ACHN (cell line): Measurements from ENCODE around the gene SYCP1.
"Not testable (repeated sequence)": the region's sequence is repeated elsewhere in the genome, so short reads cannot be mapped to it uniquely, and the experiment has no call there.

Source experiments
- DNase-seq: peaks from one replicate; pipeline ENCODE4 v3.0.0-alpha.2; 2015
- in situ Hi-C: cut with HindIII; loops from 2 replicates; pipeline ENCODE4 v1.10.0; 2017; ENCODE audit warnings: low sequenced_read_pairs, low pct_ligation_motif_present, low pct_unique_long_range_greater_than_20kb

Gene SYCP1, protein sequence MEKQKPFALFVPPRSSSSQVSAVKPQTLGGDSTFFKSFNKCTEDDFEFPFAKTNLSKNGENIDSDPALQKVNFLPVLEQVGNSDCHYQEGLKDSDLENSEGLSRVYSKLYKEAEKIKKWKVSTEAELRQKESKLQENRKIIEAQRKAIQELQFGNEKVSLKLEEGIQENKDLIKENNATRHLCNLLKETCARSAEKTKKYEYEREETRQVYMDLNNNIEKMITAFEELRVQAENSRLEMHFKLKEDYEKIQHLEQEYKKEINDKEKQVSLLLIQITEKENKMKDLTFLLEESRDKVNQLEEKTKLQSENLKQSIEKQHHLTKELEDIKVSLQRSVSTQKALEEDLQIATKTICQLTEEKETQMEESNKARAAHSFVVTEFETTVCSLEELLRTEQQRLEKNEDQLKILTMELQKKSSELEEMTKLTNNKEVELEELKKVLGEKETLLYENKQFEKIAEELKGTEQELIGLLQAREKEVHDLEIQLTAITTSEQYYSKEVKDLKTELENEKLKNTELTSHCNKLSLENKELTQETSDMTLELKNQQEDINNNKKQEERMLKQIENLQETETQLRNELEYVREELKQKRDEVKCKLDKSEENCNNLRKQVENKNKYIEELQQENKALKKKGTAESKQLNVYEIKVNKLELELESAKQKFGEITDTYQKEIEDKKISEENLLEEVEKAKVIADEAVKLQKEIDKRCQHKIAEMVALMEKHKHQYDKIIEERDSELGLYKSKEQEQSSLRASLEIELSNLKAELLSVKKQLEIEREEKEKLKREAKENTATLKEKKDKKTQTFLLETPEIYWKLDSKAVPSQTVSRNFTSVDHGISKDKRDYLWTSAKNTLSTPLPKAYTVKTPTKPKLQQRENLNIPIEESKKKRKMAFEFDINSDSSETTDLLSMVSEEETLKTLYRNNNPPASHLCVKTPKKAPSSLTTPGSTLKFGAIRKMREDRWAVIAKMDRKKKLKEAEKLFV

DNA sequence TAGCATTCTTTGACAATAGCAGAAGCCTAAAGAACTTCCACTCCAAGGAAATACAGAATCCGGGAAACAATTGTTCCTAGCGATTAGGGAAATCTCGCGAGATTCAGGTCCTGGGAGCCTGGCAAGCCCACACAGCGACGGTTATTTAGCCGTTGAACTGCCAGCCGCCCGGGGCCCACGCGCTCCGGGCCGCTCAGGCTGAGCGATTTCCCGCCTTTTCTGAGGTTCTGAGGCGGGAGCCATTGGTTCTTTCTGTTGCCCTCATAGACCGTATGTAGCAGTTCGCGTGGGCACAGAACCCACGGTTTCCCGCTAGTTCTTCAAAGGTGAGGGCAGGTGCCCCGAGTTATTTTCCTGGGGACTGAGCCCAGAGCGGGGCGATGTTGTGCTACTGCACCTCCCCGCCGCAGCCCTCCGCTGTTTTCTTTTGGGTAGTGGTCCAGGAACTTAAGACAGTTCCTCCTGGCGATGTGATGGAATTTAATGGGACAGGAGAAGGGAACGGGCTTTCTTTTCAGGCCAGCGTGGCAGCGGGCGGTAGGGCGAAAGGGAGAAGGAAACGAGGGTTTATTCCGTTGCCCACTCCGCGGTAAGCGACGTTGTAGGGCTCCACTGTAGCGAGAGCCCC is at the start of gene SYCP1:
TSS of gene SYCP1 (plus strand) at position 171 of the 628 bp plus-strand sequence. CDS start 602 bp downstream, outside the sequence.
- in situ Hi-C loops: no loop called here
- no peak for DNase-seq

DNA sequence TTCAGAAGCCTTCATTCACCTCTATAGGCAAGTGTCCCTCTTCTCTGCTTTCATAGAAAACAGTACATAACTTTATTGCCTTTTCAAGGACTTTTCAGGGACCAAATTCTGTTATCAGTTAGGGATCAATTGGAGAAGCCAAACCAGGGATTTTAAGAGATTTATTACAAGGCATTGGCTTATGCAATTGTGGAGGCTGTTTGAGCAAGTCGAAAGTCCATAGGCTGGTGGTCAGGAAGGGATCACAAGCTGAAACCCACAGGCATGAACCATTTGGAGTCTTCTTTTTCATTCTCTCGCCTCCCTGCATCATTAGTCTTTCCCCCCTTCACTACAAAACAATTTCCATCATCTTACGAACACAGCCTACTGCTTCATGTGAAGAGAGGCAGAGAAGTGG is 34.8 kb upstream of the SYCP1 start:
- in situ Hi-C loops: no loop called here
- no peak for DNase-seq

DNA sequence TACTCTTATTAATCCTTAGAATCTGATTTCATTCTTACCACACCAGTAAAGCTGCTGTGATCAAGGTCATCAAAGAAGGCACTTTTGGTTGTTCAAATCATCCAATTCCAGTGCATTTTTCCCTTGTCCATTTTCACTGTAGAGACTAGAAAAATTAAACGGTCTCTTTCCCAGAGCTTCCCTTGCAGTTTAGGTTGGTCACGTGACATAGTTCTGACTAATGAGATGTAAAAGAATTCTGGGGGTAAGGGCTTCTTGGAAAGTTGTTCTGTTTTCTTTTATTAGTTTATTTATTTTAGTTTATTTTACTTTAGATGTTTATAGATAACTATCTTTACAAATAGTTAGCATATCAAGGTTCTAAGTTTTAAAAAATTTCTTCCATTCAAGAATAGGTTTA is 34.3 kb upstream of the SYCP1 start:
- in situ Hi-C loops: no loop called here
- DNase-seq: no peak

DNA sequence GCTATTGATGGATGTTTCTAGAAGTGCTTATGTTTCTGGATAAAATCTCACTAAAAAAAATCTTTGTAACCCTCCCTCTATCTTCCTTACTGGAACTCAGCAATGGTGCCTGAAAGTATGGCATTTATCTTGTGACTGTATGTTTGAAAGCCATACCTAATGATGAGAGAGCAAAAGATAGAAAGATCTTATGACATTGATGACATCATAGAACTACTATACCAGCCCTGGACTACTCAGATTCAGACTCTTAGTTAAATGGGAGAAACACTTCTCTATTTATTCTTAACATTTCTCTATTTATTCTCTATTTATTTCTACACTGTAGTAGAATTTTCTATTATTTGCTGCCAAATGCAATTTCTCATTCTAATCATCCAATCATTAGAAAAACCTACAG is 32.7 kb upstream of the SYCP1 start:
- DNase-seq: no peak

DNA sequence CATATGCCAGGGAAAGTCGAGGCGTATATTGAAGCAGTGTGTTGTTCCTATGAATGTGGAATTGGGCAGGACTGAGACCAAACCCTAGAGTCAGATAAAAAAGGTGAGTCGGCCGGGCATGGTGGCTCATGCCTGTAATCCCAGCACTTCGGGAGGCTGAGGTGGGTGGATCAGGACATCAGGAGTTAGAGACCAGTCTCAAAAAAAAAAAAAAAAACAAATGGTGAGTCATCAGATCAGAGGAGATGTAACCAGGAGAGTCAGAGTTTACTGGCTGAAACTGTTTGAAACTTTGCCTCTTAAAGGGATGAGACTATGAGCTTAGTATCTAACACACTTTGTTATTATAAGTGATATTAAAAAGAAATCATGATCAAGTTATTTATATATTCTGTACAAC is 26.4 kb upstream of the SYCP1 start:
- in situ Hi-C loops: no loop called here
- DNase-seq: peak; percentile 6

More for the DNA sequence above, 32.7 kb upstream of the SYCP1 start:
- in situ Hi-C loops: no loop called here

DNA sequence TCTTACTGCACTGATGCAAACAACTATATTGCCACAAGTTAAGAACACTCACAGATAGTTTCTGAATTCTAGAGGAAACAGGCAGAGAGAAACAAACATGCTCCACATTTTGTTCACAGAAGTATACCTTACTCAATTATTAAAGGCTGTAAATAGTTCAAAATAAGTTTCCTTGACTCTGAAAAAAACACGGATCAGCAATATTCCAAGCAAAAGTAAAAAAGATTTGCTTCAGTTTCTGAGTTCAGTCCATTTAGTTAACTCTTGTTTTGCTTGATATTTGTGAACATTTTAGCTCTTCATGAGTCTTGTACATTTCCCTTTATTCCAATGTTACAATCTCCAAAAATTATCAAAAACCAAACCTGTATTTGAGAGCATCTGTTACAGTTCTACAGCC is 24.6 kb upstream of the SYCP1 start:
- in situ Hi-C loops, DNase-seq: not testable (repeated sequence)

DNA sequence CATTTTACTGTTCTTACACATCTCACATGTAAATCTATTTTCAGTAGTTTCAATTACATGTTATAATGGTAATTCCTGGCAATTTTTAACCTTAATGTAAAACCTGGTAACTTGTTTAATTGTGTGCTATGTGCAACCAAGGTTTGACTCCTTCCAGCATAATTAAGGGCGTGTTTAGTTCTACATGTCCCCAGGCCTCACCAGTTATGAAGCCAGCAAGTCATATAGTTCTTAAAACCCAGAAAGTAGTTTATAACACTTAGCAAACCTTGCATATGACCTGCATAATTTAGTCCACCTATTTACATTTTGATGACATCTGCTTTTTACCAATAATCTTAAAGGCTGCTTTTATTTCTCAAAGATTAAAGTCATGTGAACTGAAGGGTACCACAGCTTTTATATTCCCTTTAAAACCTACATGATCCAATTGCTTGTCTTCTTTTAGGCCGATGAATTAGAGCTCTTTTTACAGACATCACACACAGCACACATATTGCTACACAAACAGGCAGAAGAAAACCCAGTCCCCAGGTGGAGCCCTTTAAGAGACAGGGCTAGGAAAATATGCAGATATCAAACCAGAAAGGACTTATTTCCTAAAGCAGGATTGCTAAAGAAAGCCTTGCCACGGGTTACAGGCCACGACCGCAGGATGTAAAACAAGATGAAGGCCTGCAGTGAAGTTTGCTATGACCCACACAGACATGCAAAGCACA is 23.2 kb upstream of the SYCP1 start:
- in situ Hi-C loops: no loop called here
- no peak for DNase-seq

DNA sequence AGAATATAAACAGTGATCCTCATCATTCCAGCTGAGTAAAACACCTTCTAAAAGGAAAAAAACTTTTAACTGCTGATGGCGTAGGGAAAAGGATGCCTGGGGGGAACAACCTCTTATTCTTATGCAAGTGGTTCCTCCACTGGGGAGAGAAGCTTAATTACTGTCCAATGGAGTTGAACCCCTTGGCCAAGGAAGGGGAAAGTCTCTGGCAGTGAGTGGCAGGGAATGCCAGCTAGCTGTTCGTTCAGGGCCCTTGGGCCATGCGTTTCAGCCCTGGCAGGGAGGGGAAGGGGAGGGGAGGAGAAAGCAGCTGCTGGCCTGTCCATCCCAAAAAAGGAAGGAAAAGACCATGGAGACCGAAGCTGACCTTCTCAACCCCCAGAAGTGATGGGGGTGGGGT is 22.6 kb upstream of the SYCP1 start:
- no peak for DNase-seq
- in situ Hi-C loops: no loop called here

DNA sequence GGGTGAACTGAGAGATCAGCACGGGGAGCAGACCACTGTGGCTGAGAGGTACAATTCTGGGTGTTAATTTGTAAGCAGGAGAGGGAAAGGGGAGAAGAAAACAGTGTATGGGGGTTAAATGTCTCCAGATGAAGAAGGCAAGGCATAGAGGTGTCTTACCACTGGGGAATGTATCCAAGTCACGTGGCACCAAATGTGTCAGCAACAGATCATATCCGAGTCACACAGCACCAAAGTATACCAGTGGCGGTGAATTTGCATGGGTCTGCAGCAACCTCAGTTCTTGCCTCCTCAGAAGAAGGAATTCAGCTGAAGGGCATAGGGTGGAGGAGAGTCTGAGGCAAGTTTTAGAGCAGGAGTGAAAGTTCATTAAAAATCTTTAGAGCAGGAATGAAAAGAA is 21.2 kb upstream of the SYCP1 start:
- DNase-seq: no peak
- in situ Hi-C loops: no loop called here

DNA sequence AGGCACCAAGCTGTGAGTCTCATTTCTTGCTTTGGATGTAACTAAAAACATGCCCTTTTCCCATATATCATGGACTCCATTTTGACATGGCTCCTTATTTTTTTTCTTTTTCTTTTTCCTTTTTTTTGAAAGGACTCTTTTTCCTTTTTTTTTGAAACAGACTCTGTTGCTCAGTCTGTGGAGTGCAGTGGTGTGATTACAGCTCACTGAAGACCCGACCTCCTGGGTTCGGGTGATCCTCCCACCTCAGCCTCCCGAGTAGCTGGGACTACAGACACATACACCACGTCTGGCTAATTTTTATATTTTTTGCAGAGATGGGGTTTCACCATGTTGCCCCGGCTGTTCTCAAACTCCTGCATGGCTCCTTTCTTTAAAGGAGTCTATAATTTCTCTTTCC is 10.4 kb upstream of the SYCP1 start:
- no peak for DNase-seq
- in situ Hi-C loops: no loop called here

DNA sequence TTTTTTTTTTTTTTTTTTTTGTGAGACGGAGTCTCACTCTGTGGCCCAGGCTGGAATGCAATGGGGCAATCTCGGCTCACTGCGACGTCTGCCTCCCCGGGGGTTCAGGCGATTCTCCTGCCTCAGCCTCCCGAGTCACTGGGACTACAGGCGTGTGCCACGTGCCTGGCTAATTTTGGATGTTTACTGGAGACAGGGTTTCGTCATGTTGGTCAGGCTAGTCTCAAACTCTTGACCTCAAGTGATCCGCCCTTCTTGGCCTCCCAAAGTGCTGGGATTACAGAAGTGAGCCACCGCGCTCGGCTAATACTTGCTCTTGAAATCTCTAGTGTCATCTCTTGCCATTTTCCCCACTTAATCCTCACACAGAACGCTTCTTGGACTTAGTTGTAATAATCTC is 1.1 kb upstream of the SYCP1 start:
- no peak for DNase-seq
- in situ Hi-C loops: no loop called here

DNA sequence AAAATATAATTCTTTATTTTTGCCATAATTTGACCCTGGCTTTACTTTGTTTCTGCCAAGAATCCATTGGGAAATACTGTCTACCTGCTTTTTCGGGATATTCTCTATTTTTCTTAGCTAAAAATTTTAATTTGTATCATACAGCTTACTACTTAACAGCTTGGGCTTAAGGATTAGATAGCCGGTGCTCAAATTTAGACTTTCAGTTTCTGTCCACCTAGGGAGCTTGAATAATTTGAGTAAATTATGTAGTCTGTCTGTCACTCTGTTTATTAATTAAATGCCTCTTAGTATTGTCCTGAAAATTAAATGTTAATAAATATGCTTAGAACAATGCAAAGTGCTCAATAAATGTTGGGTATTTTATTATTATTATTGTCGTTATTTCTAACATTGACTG is 6.7 kb downstream of the SYCP1 start:
- in situ Hi-C loops: no loop called here
- DNase-seq: no peak

DNA sequence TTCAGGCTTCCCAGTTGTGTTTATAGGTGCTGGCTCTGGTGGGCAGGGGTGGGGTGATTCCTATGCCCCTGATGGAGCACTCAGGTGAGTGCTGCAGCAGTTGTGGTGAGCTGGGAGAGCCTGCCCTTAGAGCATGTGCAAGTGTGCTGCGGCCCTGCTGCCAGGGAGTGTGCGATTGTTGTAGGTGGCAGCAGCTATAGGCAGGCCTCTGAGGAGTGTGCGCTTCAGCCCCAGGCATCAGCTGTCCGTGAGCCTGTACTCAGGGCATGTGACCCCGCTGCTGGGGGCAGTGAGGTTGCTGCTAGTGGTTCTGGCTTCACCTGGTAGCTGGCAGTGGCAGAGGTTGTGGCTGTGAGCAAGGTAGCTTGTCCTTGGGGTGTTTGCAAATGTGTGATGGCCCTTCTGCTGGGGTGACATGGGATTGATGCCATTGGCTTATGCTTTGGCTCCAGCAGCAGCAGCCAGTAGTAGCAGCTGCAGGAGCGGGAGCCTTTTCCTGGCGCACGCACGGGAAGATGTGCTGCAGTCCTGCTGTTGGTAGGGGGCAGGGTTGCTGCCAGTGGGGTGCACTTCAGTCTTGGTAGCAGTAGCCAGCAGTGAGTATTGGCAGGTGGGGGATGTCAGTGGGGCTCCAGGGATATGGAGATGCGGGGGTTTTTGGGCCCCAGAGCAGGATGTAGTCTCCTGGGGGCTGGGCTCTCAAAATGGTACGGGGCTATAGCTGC is 37.7 kb downstream of the SYCP1 start:
- DNase-seq: no peak
- in situ Hi-C loops: no loop called here

DNA sequence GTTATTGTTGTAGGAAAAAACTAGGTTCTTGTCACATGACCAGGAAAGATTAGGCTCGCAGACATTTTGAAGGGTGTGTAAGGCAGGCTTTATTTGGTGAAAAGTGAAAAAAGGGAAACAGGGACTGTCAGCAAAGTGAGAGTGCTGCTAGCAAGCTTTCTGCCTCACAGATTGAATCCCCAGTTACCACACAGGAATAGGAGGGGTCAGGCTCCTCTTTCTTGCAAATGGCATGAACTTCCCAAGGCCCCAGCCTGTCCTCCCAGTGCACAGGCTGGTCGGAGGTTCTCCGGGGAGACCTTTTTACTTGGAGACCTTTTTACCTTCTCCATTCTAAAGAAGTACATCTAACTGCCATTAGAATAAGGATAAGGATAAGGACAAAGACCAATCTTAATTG is 42.1 kb downstream of the SYCP1 start:
- no peak for DNase-seq
- in situ Hi-C loops: no loop called here

DNA sequence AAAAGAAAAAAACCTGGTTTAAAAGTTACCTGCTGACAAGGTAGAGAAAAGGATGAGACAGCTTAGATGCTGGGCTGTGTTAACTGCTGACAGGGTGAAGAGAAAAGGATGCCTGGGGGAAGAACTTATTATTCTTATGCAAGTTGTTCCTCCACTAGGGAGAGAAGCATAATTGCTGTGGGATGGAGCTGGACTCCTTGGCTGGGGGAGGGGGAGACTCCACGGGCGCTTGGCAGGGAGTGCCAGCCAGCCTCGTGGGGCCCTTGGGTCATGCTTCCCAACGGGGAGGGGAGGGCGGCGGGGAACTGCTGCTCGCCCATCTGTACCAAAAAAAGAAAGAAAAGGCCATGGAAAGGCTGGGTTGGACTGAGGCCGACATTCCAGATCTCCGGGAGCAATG is 47.2 kb downstream of the SYCP1 start:
- no peak for DNase-seq
- in situ Hi-C loops: no loop called here

DNA sequence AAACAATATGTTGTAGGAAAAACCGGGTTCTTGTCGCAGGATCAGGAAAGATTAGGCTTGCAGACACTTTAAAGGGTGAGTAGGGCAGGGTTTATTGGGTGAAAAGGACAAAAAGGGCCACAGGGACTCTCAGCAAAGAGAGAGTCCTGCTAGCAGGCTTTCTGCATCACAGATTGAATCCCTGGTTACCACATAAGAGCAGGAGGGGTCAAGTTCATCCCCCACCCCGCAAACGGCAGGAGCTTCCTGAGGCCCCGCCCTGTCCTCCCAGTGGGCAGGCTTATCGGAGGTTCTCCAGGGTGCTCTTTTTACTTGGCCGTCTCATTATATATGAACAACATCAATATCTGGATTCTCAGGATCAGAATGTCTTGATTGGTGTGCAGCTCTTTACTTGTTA is 47.7 kb downstream of the SYCP1 start:
- in situ Hi-C loops: no loop called here
- no peak for DNase-seq

DNA sequence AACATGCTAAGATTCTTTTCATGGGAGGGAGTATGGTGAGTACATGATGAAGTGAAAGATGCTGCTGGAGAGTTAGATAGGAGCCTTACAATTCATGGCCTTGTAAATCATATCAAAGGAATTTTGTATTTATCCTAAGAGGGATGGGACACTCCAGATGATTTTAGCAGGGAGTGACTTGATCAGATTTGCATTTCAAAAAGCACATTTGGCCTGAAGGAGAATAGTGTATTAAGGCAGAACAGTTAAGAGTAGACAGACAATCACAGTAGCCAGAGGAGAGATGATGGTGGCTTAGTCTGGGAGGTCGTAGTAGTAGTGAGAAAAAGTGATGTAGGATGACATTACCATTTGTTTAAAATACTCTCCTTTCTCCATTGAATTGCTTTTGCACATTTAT is 48.8 kb downstream of the SYCP1 start:
- in situ Hi-C loops: no loop called here
- no peak for DNase-seq

DNA sequence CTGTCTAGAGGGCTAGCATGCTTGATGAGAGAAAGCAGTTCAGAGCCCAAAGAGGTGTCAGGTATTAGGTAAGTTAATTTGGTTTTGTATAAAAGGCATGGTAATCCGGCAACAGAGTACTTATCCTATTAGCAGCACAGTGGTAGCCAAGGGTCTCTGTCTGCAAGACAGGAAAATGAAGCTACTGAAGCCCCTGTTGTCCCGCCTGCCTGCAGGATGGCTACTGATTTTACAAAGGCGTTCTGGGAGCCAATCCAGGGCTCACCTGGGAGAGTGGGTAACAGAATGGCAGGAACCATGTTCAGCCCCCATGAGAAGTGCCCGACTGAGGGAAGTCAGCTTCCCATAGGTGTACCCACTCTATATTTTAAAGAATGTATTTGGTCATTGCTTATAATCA is 61.1 kb downstream of the SYCP1 start:
- DNase-seq, in situ Hi-C loops: not testable (repeated sequence)
